T-helper 1 cell treated with Interleukin-12 subunit alpha and Interleukin-12 subunit beta and Interleukin-4 antibody, amounts not matched to agents 30 μg/mL and 1 μg/mL, for 36 hours (primary cell): ENCODE results near the gene PM20D1.

Source experiments
- H3K27ac Mint-ChIP-seq: one replicate; pipeline ENCODE4 v1.8.0; 2021; ENCODE audit warnings: mild to moderate bottlenecking, mixed read lengths
- H3K27me3 Mint-ChIP-seq: one replicate; pipeline ENCODE4 v1.8.0; 2021; ENCODE audit warnings: low read depth, mixed read lengths
- H3K36me3 Mint-ChIP-seq: one replicate; pipeline ENCODE4 v1.8.0; 2021; ENCODE audit warnings: low read depth, mixed read lengths
- H3K4me1 Mint-ChIP-seq: one replicate; pipeline ENCODE4 v1.8.0; 2021; ENCODE audit warnings: low read depth, mixed read lengths
- H3K4me3 Mint-ChIP-seq: one replicate; pipeline ENCODE4 v1.8.0; 2021; ENCODE audit warnings: mild to moderate bottlenecking, moderate library complexity, mixed read lengths
- H3K9me3 Mint-ChIP-seq: one replicate; pipeline ENCODE4 v1.8.0; 2021; ENCODE audit warnings: mixed read lengths

The PM20D1 gene

GRCh38 chr1:205804605-205805004 is 45.3 kb downstream of the PM20D1 start:
- H3K27ac Mint-ChIP-seq = no peak overlapping the region
- no peaks in the 10 kb centered on the region for H3K9me3 Mint-ChIP-seq
- H3K27me3 Mint-ChIP-seq = no peaks in the 10 kb centered on the region
- H3K4me1 Mint-ChIP-seq = peaks cover 36% of the 10 kb centered on the region
- peaks cover 16% of the 10 kb centered on the region for H3K36me3 Mint-ChIP-seq
- no peak overlapping the region for H3K4me3 Mint-ChIP-seq

- H3K4me3 Mint-ChIP-seq = no peak overlapping the region
- no peak overlapping the region for H3K27ac Mint-ChIP-seq
- H3K9me3 Mint-ChIP-seq = no peaks in the 10 kb centered on the region
- peaks cover 33% of the 10 kb centered on the region for H3K4me1 Mint-ChIP-seq
- H3K36me3 Mint-ChIP-seq = peaks cover 16% of the 10 kb centered on the region
- H3K27me3 Mint-ChIP-seq = no peaks in the 10 kb centered on the region
Observed at GRCh38 chr1:205803986-205804385, 45.9 kb downstream of the PM20D1 start.

GRCh38 chr1:205802060-205802459 is 47.9 kb downstream of the PM20D1 start:
- Mint-ChIP-seq H3K36me3 (peaks cover 13% of the 10 kb centered on the region), H3K4me3 (no peak overlapping the region), H3K4me1 (peaks cover 32% of the 10 kb centered on the region), H3K9me3 (no peaks in the 10 kb centered on the region), H3K27ac (no peak overlapping the region), H3K27me3 (no peaks in the 10 kb centered on the region)

GRCh38 chr1:205800981-205801703 is 48.8 kb downstream of the PM20D1 start:
- Mint-ChIP-seq H3K4me1 (peaks cover 28% of the 10 kb centered on the region), H3K9me3 (no peaks in the 10 kb centered on the region), H3K36me3 (peaks cover 13% of the 10 kb centered on the region), H3K27ac (no peak overlapping the region), H3K4me3 (no peak overlapping the region), H3K27me3 (no peaks in the 10 kb centered on the region)

- H3K27me3 Mint-ChIP-seq = no peaks in the 10 kb centered on the region
- H3K9me3 Mint-ChIP-seq = no peaks in the 10 kb centered on the region
- peaks cover 20% of the 10 kb centered on the region for H3K4me1 Mint-ChIP-seq
- H3K36me3 Mint-ChIP-seq = peaks cover 13% of the 10 kb centered on the region
- H3K27ac Mint-ChIP-seq = no peak overlapping the region
- H3K4me3 Mint-ChIP-seq = no peak overlapping the region
Observed at GRCh38 chr1:205800427-205800826, 49.5 kb downstream of the PM20D1 start.

- H3K27me3 Mint-ChIP-seq = no peaks in the 10 kb centered on the region
- H3K4me3 Mint-ChIP-seq = no peak overlapping the region
- H3K36me3 Mint-ChIP-seq = peaks cover 14% of the 10 kb centered on the region
- no peak overlapping the region for H3K27ac Mint-ChIP-seq
- no peaks in the 10 kb centered on the region for H3K9me3 Mint-ChIP-seq
- H3K4me1 Mint-ChIP-seq = peaks cover 7% of the 10 kb centered on the region
Observed at GRCh38 chr1:205798577-205798976, 51.4 kb downstream of the PM20D1 start.

GRCh38 chr1:205797168-205797567 is 52.8 kb downstream of the PM20D1 start:
- H3K27me3 Mint-ChIP-seq = no peaks in the 10 kb centered on the region
- H3K4me3 Mint-ChIP-seq = no peak overlapping the region
- peaks cover 16% of the 10 kb centered on the region for H3K36me3 Mint-ChIP-seq
- H3K4me1 Mint-ChIP-seq = peaks cover 7% of the 10 kb centered on the region
- H3K27ac Mint-ChIP-seq = no peak overlapping the region
- H3K9me3 Mint-ChIP-seq = no peaks in the 10 kb centered on the region

- H3K27ac Mint-ChIP-seq = no peak overlapping the region
- H3K9me3 Mint-ChIP-seq = no peaks in the 10 kb centered on the region
- no peak overlapping the region for H3K4me3 Mint-ChIP-seq
- H3K36me3 Mint-ChIP-seq = peaks cover 23% of the 10 kb centered on the region
- H3K4me1 Mint-ChIP-seq = peaks cover 3% of the 10 kb centered on the region
- H3K27me3 Mint-ChIP-seq = no peaks in the 10 kb centered on the region
Observed at GRCh38 chr1:205794011-205794730, 55.8 kb downstream of the PM20D1 start.

- H3K4me3 Mint-ChIP-seq = no peak overlapping the region
- H3K4me1 Mint-ChIP-seq = no peaks in the 10 kb centered on the region
- H3K36me3 Mint-ChIP-seq = peaks cover 18% of the 10 kb centered on the region
- H3K27me3 Mint-ChIP-seq = no peaks in the 10 kb centered on the region
- H3K9me3 Mint-ChIP-seq = no peaks in the 10 kb centered on the region
- no peak overlapping the region for H3K27ac Mint-ChIP-seq
Observed at GRCh38 chr1:205792961-205793673, 56.8 kb downstream of the PM20D1 start.

- Mint-ChIP-seq H3K36me3 (peaks cover 18% of the 10 kb centered on the region), H3K27me3 (no peaks in the 10 kb centered on the region), H3K4me3 (no peak overlapping the region), H3K27ac (no peak overlapping the region), H3K4me1 (no peaks in the 10 kb centered on the region), H3K9me3 (no peaks in the 10 kb centered on the region)
Observed at GRCh38 chr1:205792481-205792881, 57.5 kb downstream of the PM20D1 start.

GRCh38 chr1:205791568-205792180 is 58.3 kb downstream of the PM20D1 start:
- Mint-ChIP-seq H3K4me3 (no peak overlapping the region), H3K36me3 (peaks cover 18% of the 10 kb centered on the region), H3K27me3 (no peaks in the 10 kb centered on the region), H3K4me1 (no peaks in the 10 kb centered on the region), H3K27ac (no peak overlapping the region), H3K9me3 (no peaks in the 10 kb centered on the region)

- no peak overlapping the region for H3K27ac Mint-ChIP-seq
- no peaks in the 10 kb centered on the region for H3K9me3 Mint-ChIP-seq
- peaks cover 12% of the 10 kb centered on the region for H3K36me3 Mint-ChIP-seq
- peaks cover 6% of the 10 kb centered on the region for H3K4me1 Mint-ChIP-seq
- no peaks in the 10 kb centered on the region for H3K27me3 Mint-ChIP-seq
- H3K4me3 Mint-ChIP-seq = no peak overlapping the region
Observed at GRCh38 chr1:205787287-205787916, 62.5 kb downstream of the PM20D1 start.

GRCh38 chr1:205786601-205787000 is 63.3 kb downstream of the PM20D1 start:
- Mint-ChIP-seq H3K4me1 (peaks cover 6% of the 10 kb centered on the region), H3K4me3 (no peak overlapping the region), H3K27me3 (no peaks in the 10 kb centered on the region), H3K9me3 (no peaks in the 10 kb centered on the region), H3K36me3 (peaks cover 12% of the 10 kb centered on the region), H3K27ac (no peak overlapping the region)

GRCh38 chr1:205785446-205785845 is 64.5 kb downstream of the PM20D1 start:
- Mint-ChIP-seq H3K27me3 (no peaks in the 10 kb centered on the region), H3K4me1 (peaks cover 8% of the 10 kb centered on the region), H3K36me3 (peaks cover 9% of the 10 kb centered on the region), H3K4me3 (no peak overlapping the region), H3K27ac (no peak overlapping the region), H3K9me3 (no peaks in the 10 kb centered on the region)
